Karpas-422 (cell line): Measurements from ENCODE around the gene IPMK. TPM values are rescaled to one million over a fixed set of nuclear protein-coding genes. Genes with fewer than 3 reads are reported as not detected.
A peak's percentile ranks its signal among the peaks of the same experiment; 100 is the strongest.

Experiments
- DNase-seq: peaks from one replicate; pipeline ENCODE4 v3.0.0-alpha.2; 2015
- H2AFZ ChIP-seq: fragments of 200-600 bp; sonication (generic); 2 replicates; pipeline ENCODE4 v1.6.1; 2014; ENCODE audit warnings: antibody characterized with exemption, low read length, mixed read lengths
- H3K27ac ChIP-seq: fragments of 200-600 bp; sonication (generic); 2 replicates; pipeline ENCODE4 v1.5.1; 2014; ENCODE audit warnings: mild to moderate bottlenecking, low read length, moderate library complexity
- H3K27me3 ChIP-seq: fragments of 200-600 bp; sonication (generic); 2 replicates; pipeline ENCODE4 v1.6.1; 2014; ENCODE audit warnings: low read length, mixed read lengths
- H3K36me3 ChIP-seq: fragments of 200-600 bp; sonication (generic); 2 replicates; pipeline ENCODE4 v1.6.1; 2014; ENCODE audit warnings: low read length, mixed read lengths; ENCODE audit not compliant: insufficient read depth
- H3K4me1 ChIP-seq: fragments of 200-600 bp; sonication (generic); 2 replicates; pipeline ENCODE4 v1.6.1; 2014; ENCODE audit warnings: mild to moderate bottlenecking, low read length, mixed read lengths
- H3K4me2 ChIP-seq: fragments of 200-600 bp; sonication (generic); 2 replicates; pipeline ENCODE4 v1.6.1; 2014; ENCODE audit warnings: low read length, low read depth, mild to moderate bottlenecking; ENCODE audit not compliant: poor library complexity, severe bottlenecking
- H3K4me3 ChIP-seq: fragments of 200-600 bp; sonication (generic); 2 replicates; pipeline ENCODE4 v1.5.1; 2014; ENCODE audit warnings: mild to moderate bottlenecking, antibody characterized with exemption, low read length, mixed read lengths
- H3K79me2 ChIP-seq: fragments of 200-600 bp; sonication (generic); 2 replicates; pipeline ENCODE4 v1.6.1; 2014; ENCODE audit warnings: mild to moderate bottlenecking, low read length, mixed read lengths
- H3K9ac ChIP-seq: fragments of 200-600 bp; sonication (generic); 2 replicates; pipeline ENCODE4 v1.6.0; 2014; ENCODE audit warnings: low read length
- H3K9me2 ChIP-seq: fragments of 200-600 bp; sonication (generic), shearing (Covaris generic); replicated peaks from 2 replicates; pipeline ENCODE4 v1.6.0; 2014; ENCODE audit warnings: mild to moderate bottlenecking, low read length, moderate library complexity; ENCODE audit not compliant: insufficient read depth
- H3K9me3 ChIP-seq: fragments of 300-700, 200-600 bp; sonication (generic); 2 replicates; pipeline ENCODE4 v1.6.1; 2014; ENCODE audit warnings: low read length, mixed read lengths
- H4K20me1 ChIP-seq: fragments of 200-600 bp; sonication (generic); 2 replicates; pipeline ENCODE4 v1.6.1; 2014; ENCODE audit warnings: mild to moderate bottlenecking, antibody characterized with exemption, low read length, low read depth; ENCODE audit not compliant: insufficient read depth
- total RNA-seq: library from RNA; depleted of rRNA; stranded (reverse); fragments of >200 nt; shearing (Covaris generic); gene quantifications from 2 replicates; pipeline ENCODE4 v1.2.3, GENCODE V29; 2014; ENCODE audit warnings: low replicate concordance; rRNA removed

The IPMK gene
- total RNA-seq = 13.7 and 25.2 TPM in 2 replicates

DNA sequence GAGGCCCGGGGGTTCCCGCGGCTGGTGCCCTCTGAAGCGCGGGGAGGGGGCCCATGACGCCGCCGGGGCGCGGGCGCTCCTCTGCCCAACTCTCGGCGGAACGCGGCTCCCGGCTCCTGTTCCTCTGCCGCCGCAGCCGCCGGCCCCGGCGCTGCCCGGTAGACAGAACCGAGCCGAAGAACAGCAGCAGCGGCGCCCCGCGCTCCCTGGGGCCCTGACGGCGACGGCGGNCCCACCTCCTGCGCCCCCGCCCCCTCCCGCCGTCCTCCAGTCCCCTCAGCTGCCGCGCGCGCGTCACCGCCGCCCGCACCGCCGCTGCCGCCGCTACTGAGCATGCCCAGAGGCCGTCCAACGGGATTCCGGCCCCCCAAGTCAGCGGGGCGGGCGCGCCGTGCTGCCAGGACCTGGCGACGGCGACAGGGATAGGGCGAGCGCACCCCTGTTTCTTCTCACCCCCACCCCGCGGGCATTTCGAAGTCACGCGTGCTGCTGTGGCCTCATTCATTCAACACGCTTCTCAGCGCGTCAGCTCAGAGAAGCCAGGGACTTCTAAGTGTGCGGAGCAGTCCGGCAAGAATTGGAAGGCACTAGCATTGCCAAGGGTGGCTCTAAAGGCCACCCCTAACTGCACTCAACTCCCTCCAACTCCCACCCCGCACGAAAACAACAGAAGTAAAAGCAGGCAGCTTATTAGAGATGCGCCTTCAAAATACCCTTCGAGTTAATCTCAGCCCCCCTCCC lies at the start of gene IPMK:
IPMK (minus strand) TSS at position 182 of the 741 bp plus-strand sequence. CDS start 283 bp downstream, outside the sequence.
- H3K4me3 ChIP-seq = peak within 1 kb of the TSS; percentile 81
- peak within 1 kb of the TSS; percentile 85 for H3K9ac ChIP-seq
- H3K79me2 ChIP-seq = peaks cover 90% of the 10 kb centered on the region
- peaks cover 10% of the 10 kb centered on the region; the same call in 1 of the 2 replicates for H3K36me3 ChIP-seq
- H3K4me2 ChIP-seq = peak within 1 kb of the TSS; percentile 99
- DNase-seq = peak; percentile 97
- peak within 1 kb of the TSS; percentile 96 for H2AFZ ChIP-seq
- peak within 1 kb of the TSS; percentile 80 for H3K27ac ChIP-seq
- no peaks in the 10 kb centered on the region for H3K9me3 ChIP-seq
- H3K4me1 ChIP-seq = peaks cover 44% of the 10 kb centered on the region
- H4K20me1 ChIP-seq = no peaks in the 10 kb centered on the region
- no peaks in the 10 kb centered on the region for H3K27me3 ChIP-seq
- no peaks in the 10 kb centered on the region for H3K9me2 ChIP-seq

DNA sequence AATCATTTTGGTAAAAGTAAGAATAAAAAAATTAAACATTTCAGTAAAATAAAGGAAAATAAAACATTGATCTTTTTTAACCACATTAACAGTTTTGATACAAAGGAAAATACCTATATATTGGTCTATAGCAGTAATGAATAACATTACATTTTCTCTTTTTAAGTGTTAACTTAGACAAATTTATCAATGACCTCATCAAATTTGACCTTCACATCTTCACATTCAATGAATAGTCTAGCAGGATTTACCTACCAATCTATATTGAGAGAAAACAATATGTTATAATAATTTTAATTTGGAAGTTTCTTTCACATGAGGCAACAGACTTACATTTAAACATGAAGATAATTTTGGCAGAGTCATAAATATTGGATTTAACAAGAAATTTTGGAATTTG lies 49.2 kb upstream of the IPMK start:
- DNase-seq = no peak
- Histone ChIP-seq H4K20me1 (no peaks in the 10 kb centered on the region), H3K79me2 (no peaks in the 10 kb centered on the region)

DNA sequence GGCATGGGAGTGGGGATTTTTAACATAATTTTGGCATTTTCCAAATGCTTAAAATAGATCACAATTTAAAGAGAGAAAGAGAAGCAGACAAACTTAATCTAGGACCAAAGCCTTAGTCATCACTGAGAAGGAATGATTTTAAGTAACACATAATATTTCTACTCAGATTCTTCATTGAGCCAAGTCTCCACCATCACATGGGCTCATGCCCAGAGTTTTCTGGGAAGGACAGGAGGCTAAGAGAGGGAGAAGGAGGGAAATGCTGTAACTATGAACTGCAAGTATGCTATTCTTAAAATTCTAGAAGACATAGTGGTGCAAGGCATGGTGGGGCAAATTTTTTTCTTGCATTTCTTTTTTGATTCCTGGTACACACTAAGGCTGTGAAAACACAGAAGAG lies 43.3 kb upstream of the IPMK start:
- H2AFZ ChIP-seq = no peak overlapping the region
- no peaks in the 10 kb centered on the region for H3K9me2 ChIP-seq
- no peaks in the 10 kb centered on the region for H3K36me3 ChIP-seq
- no peak overlapping the region for H3K4me3 ChIP-seq
- H3K4me1 ChIP-seq = no peaks in the 10 kb centered on the region
- no peaks in the 10 kb centered on the region for H3K9me3 ChIP-seq
- no peak overlapping the region for H3K9ac ChIP-seq
- DNase-seq = no peak
- H3K27me3 ChIP-seq = no peaks in the 10 kb centered on the region
- H3K79me2 ChIP-seq = no peaks in the 10 kb centered on the region
- no peak overlapping the region for H3K4me2 ChIP-seq
- H4K20me1 ChIP-seq = no peaks in the 10 kb centered on the region
- no peak overlapping the region for H3K27ac ChIP-seq

More for the DNA sequence above, 49.2 kb upstream of the IPMK start:
- H3K9me3 ChIP-seq = no peaks in the 10 kb centered on the region
- H3K9ac ChIP-seq = no peak overlapping the region
- no peak overlapping the region for H3K4me2 ChIP-seq
- H3K9me2 ChIP-seq = no peaks in the 10 kb centered on the region
- no peak overlapping the region for H3K27ac ChIP-seq
- H3K4me3 ChIP-seq = no peak overlapping the region
- H3K36me3 ChIP-seq = no peaks in the 10 kb centered on the region
- no peaks in the 10 kb centered on the region for H3K4me1 ChIP-seq
- H3K27me3 ChIP-seq = no peaks in the 10 kb centered on the region
- H2AFZ ChIP-seq = no peak overlapping the region

DNA sequence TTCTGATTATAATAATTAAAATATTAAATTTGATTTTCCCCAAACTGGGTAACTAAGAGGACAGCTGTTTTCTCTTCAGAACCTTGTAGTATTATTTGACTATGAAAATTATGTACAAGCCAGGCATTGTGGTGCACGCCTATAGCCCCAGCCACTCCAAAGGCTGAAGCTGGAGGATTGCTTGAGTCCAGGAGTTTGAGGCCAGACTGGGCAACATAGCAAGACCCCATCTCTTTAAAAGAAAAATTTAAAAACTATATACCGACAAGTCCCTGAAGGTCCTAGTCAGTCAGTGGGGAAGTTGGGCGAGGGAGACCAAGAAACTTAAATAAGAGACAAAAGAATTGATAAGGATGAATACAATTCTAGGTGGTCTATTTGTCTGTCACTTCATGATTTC lies 40.0 kb upstream of the IPMK start:
- Histone ChIP-seq H3K9me2 (no peaks in the 10 kb centered on the region), H3K4me2 (no peak overlapping the region), H3K36me3 (no peaks in the 10 kb centered on the region), H3K27ac (no peak overlapping the region), H3K27me3 (no peaks in the 10 kb centered on the region), H3K9me3 (no peaks in the 10 kb centered on the region), H3K79me2 (no peaks in the 10 kb centered on the region), H3K4me3 (no peak overlapping the region), H2AFZ (no peak overlapping the region), H3K4me1 (no peaks in the 10 kb centered on the region), H4K20me1 (no peaks in the 10 kb centered on the region), H3K9ac (no peak overlapping the region)
- no peak for DNase-seq

DNA sequence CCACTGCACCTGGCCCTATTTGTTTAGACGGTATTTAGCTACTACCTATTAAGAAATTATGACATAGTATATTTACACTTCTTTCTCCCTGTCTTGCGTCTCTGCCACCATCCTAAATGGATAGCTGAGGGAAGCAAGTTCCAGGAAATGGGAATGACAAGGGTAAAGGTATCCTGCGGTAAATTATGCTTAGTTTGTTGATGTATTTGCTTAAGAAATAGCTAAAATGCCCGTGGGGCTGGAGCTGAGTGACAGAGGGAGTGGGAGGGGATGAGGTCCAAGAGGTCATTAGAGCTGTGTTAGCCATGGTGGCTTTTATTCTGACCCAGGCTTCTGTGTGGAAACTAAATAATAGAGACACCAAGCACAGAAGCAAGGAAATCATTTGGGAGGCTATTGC lies 38.1 kb upstream of the IPMK start:
- H3K9me2 ChIP-seq = no peaks in the 10 kb centered on the region
- H3K79me2 ChIP-seq = no peaks in the 10 kb centered on the region
- H3K9ac ChIP-seq = no peak overlapping the region
- no peak overlapping the region for H3K4me3 ChIP-seq
- H3K4me1 ChIP-seq = no peaks in the 10 kb centered on the region
- no peaks in the 10 kb centered on the region for H3K27me3 ChIP-seq
- no peaks in the 10 kb centered on the region for H3K9me3 ChIP-seq
- H3K4me2 ChIP-seq = no peak overlapping the region
- no peaks in the 10 kb centered on the region for H4K20me1 ChIP-seq
- DNase-seq = no peak
- H3K36me3 ChIP-seq = no peaks in the 10 kb centered on the region
- no peak overlapping the region for H3K27ac ChIP-seq
- no peak overlapping the region for H2AFZ ChIP-seq

DNA sequence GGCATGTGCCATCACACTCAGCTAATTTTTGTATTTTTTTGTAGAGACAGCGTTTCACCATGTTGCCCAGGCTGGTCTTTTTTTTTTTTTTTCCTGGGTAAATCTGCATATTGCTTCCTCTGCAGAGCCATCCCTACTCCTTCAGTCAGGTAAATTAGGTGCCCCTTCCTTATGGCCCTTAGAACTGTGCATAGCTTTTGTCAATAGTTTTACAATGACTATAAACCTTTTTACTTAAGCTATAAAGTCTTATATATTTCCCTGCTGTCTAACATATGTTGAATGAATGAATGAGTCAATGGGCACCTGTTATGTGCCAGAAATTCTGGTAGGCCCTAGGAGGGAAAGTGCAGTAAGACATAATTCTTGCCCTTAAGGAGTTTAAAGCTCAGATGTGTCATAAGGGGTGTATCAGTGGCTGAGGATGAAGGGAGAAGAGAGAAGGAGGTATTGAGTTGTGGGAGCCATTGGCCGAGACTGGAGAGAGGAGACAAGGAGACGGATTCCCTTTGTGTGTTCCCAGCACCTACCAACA lies 36.5 kb upstream of the IPMK start:
- no peaks in the 10 kb centered on the region for H3K79me2 ChIP-seq
- H3K4me1 ChIP-seq = no peaks in the 10 kb centered on the region
- no peak overlapping the region for H3K4me2 ChIP-seq
- no peaks in the 10 kb centered on the region for H3K9me3 ChIP-seq
- H3K9ac ChIP-seq = no peak overlapping the region
- H4K20me1 ChIP-seq = no peaks in the 10 kb centered on the region
- H3K27me3 ChIP-seq = no peaks in the 10 kb centered on the region
- no peak overlapping the region for H3K4me3 ChIP-seq
- H3K9me2 ChIP-seq = no peaks in the 10 kb centered on the region
- no peak for DNase-seq
- H3K27ac ChIP-seq = no peak overlapping the region
- no peak overlapping the region for H2AFZ ChIP-seq
- H3K36me3 ChIP-seq = no peaks in the 10 kb centered on the region

DNA sequence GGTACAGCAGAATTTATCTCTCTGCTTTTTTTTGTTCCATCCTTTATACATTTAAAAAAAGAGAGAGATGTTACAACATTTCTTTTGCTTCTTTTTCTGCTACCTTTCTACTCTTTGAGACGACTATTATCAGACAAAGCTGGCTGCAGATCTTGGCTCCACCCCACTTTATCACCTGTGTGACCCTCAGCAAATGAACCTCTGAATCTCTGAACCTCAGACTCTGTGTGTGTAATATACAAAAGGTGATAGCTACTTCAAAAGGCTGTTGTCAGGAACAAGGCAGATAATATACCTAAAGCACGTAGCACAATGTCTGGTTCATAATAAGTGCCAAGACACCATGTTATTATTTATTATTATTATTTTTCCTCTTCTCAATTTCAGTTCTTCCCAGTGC lies 34.6 kb upstream of the IPMK start:
- H3K4me2 ChIP-seq = no peak overlapping the region
- no peak for DNase-seq
- no peak overlapping the region for H3K4me3 ChIP-seq
- H3K79me2 ChIP-seq = no peaks in the 10 kb centered on the region
- H3K27ac ChIP-seq = no peak overlapping the region
- no peaks in the 10 kb centered on the region for H3K9me3 ChIP-seq
- H3K9ac ChIP-seq = no peak overlapping the region
- H3K36me3 ChIP-seq = no peaks in the 10 kb centered on the region
- H3K27me3 ChIP-seq = no peaks in the 10 kb centered on the region
- no peaks in the 10 kb centered on the region for H3K4me1 ChIP-seq
- no peaks in the 10 kb centered on the region for H4K20me1 ChIP-seq
- H2AFZ ChIP-seq = no peak overlapping the region
- no peaks in the 10 kb centered on the region for H3K9me2 ChIP-seq

DNA sequence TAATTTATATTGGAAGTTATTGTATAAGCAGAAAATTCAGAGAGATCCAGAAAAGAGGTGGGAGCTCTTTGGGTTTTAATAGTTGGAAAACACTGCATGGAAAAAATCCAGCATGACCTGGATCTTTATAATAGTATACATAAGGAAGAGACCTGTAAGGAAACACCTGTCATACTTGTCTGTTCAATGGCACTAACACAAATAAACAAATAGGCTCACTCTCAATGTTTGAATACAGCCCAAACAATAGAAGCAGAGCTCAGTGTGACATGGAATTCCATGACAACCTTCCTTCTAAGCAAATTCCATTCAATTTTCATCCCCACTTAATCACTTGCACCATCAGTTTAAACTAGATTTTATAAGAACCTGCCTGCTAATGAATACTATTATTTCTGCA lies 33.0 kb upstream of the IPMK start:
- no peak overlapping the region for H3K9ac ChIP-seq
- no peak overlapping the region for H2AFZ ChIP-seq
- H3K9me3 ChIP-seq = no peaks in the 10 kb centered on the region
- no peaks in the 10 kb centered on the region for H3K36me3 ChIP-seq
- H3K79me2 ChIP-seq = no peaks in the 10 kb centered on the region
- no peak overlapping the region for H3K27ac ChIP-seq
- no peaks in the 10 kb centered on the region for H4K20me1 ChIP-seq
- H3K4me3 ChIP-seq = no peak overlapping the region
- H3K4me2 ChIP-seq = no peak overlapping the region
- no peaks in the 10 kb centered on the region for H3K9me2 ChIP-seq
- H3K4me1 ChIP-seq = no peaks in the 10 kb centered on the region
- H3K27me3 ChIP-seq = no peaks in the 10 kb centered on the region
- no peak for DNase-seq
